Measurements from ENCODE around the gene SLC17A9. TPM values are rescaled to one million over a fixed set of nuclear protein-coding genes. Genes with fewer than 3 reads are reported as not detected.

The SLC17A9 gene
- total RNA-seq, 2 experiments from 2014 or later = 78.5 to 78.7 TPM

DNA sequence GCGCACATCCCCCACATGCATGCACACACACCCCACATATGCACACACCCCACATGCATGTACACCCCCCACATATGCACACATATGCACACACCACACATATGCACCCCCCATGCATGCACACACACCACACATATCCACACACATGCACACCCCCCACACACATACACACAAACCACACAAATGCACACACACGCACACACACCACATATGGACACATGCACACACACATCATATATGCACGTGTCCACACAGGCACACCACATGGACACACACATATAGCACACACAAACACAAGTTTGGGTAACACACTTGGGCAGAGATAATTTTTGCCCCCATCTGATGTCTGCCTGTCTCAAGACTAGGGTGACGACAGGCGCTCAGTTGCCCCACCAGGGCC, 45.9 kb downstream of the SLC17A9 start:
- Mint-ChIP-seq H3K27me3 (peaks cover 34% of the 10 kb centered on the region), H3K9me3 (no peaks in the 10 kb centered on the region), H3K36me3 (ENCODE audit: low read depth) (no peaks in the 10 kb centered on the region), H3K4me1 (ENCODE audit: low read depth) (peaks cover 4% of the 10 kb centered on the region), H3K4me3 (no peak overlapping the region), H3K27ac (no peak overlapping the region)
- CTCF ChIA-PET = interaction anchor here (1.3 kb wide), 1 partner anchor 11 kb away, joined by 8 read pairs; no protein-coding TSS in a partner anchor
- no peak for ATAC-seq
- TF ChIP-seq, protein P1, sequence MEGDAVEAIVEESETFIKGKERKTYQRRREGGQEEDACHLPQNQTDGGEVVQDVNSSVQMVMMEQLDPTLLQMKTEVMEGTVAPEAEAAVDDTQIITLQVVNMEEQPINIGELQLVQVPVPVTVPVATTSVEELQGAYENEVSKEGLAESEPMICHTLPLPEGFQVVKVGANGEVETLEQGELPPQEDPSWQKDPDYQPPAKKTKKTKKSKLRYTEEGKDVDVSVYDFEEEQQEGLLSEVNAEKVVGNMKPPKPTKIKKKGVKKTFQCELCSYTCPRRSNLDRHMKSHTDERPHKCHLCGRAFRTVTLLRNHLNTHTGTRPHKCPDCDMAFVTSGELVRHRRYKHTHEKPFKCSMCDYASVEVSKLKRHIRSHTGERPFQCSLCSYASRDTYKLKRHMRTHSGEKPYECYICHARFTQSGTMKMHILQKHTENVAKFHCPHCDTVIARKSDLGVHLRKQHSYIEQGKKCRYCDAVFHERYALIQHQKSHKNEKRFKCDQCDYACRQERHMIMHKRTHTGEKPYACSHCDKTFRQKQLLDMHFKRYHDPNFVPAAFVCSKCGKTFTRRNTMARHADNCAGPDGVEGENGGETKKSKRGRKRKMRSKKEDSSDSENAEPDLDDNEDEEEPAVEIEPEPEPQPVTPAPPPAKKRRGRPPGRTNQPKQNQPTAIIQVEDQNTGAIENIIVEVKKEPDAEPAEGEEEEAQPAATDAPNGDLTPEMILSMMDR (IDR thresholded peaks at IDR 0.05) = no peak
- DNase-seq = no peak
- POLR2A ChIA-PET = interaction anchor here (1.2 kb wide), 1 partner anchor 19 kb away, joined by 3 read pairs; no protein-coding TSS in a partner anchor
- intact Hi-C loops (cut with micrococcal nuclease) = no loop called here

DNA sequence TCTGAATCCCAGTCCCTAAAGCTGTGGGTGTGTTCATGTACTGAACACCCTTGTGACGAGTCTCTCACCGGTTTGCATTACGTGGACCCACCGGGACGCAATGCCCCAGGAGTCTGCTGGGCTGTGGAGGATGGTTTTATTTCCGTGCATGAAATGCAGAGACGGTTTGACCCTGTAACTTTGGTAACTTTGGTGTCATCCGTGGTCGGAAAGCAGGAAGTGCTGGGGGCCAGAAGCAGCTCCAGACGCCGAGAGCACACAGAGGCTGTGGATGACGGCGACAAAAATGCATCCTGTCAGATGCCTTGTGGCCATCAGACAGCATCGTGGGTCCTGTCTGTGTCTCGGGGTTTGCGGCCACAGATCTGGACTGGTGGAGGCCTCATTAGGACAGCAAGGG, 47.1 kb downstream of the SLC17A9 start:
- intact Hi-C loops (cut with micrococcal nuclease) = no loop called here
- peaks cover 43% of the 10 kb centered on the region for H3K27me3 Mint-ChIP-seq
- DNase-seq (peak; percentile 40), ATAC-seq (peak; percentile 62)
- POLR2A ChIA-PET = interaction anchor here (1.2 kb wide), 1 partner anchor 20 kb away, joined by 3 read pairs; no protein-coding TSS in a partner anchor
- H3K9me3 Mint-ChIP-seq = no peaks in the 10 kb centered on the region
- no peak overlapping the region for H3K4me3 Mint-ChIP-seq
- CTCF ChIA-PET = interaction anchor here (1.3 kb wide), 1 partner anchor 9 kb away, joined by 8 read pairs; no protein-coding TSS in a partner anchor
- H3K27ac Mint-ChIP-seq = no peak overlapping the region
- H3K36me3 Mint-ChIP-seq (ENCODE audit: low read depth) = no peaks in the 10 kb centered on the region
- TF ChIP-seq, protein P1 (IDR thresholded peaks at IDR 0.05) = no peak
- peaks cover 7% of the 10 kb centered on the region for H3K4me1 Mint-ChIP-seq (ENCODE audit: low read depth)

DNA sequence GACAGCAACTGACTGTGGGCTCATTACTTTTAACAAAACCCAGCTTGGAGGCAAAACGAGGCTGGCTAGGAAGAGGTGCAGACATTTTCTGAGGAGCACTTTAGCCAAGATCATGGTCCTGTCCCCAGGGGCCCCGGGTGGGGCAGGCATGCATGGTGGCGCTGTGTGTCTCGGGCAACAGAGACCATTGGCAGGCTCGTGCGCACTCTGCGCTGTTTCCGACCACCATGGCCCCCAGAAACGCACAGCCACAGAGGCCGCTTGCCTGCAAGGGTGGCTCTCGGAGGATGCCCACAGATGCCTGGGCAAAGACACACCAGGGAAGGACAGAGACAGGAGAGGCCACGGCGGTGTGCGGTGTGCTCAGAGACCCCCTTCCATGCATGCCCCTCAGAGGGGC, 47.5 kb downstream of the SLC17A9 start:
- Mint-ChIP-seq H3K27me3 (peaks cover 45% of the 10 kb centered on the region), H3K36me3 (ENCODE audit: low read depth) (no peaks in the 10 kb centered on the region), H3K4me3 (no peak overlapping the region), H3K27ac (no peak overlapping the region), H3K4me1 (ENCODE audit: low read depth) (peaks cover 8% of the 10 kb centered on the region), H3K9me3 (no peaks in the 10 kb centered on the region)
- CTCF ChIA-PET = no interaction called here
- no peak for ATAC-seq
- DNase-seq = no peak
- TF ChIP-seq, protein P1 (IDR thresholded peaks at IDR 0.05) = no peak
- POLR2A ChIA-PET = no interaction called here
- intact Hi-C loops (cut with micrococcal nuclease) = no loop called here

DNA sequence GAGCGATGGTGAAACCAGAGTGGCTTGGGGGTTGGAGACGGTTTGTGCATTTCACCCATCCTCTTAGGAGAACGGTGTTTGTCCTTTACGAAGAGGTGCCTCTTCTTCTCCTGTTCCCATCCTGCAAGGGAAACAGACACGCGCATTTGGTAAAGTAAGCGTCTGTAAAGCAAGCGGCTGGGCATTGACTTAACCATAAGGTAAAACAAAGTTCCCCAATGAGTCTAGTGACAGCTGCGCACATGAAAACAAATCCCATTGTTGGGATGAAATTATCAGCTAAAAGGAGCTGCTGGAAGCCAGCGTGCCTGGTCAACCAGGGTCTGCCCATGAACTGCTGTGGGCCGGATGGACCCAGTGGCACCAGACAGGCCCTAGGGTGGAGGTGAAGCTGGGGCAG, 48.4 kb downstream of the SLC17A9 start:
- Mint-ChIP-seq H3K4me3 (no peak overlapping the region), H3K4me1 (ENCODE audit: low read depth) (peaks cover 10% of the 10 kb centered on the region), H3K27me3 (peaks cover 52% of the 10 kb centered on the region), H3K9me3 (no peaks in the 10 kb centered on the region), H3K27ac (no peak overlapping the region), H3K36me3 (ENCODE audit: low read depth) (no peaks in the 10 kb centered on the region)
- intact Hi-C loops (cut with micrococcal nuclease) = no loop called here
- POLR2A ChIA-PET = no interaction called here
- CTCF ChIA-PET = no interaction called here
- DNase-seq (no peak), ATAC-seq (no peak)
- TF ChIP-seq, protein P1 (IDR thresholded peaks at IDR 0.05) = no peak

DNA sequence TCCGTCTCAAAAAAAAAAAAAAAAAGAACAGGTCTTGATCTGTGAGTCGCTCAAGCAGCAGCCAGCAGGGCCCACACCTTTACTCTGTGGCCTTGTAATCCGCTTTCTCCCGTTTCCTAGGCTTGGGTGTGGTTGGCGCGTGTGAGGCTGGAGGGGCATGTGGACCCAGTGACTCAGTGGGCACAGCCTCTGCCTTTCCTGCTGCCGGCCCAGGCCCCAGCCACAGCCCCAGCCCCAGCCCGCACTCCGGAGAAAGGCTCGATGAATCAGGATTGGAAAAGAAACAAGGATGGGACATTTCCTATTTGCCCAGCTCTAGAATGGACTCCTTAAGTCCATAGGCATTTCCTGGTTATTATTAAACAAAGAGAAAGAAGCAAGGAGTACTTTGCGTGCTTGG, 50.0 kb downstream of the SLC17A9 start:
- TF ChIP-seq, protein P1 (IDR thresholded peaks at IDR 0.05) = no peak
- POLR2A ChIA-PET = no interaction called here
- Mint-ChIP-seq H3K4me1 (ENCODE audit: low read depth) (peaks cover 10% of the 10 kb centered on the region), H3K27ac (no peak overlapping the region), H3K9me3 (no peaks in the 10 kb centered on the region), H3K36me3 (ENCODE audit: low read depth) (no peaks in the 10 kb centered on the region), H3K27me3 (peaks cover 51% of the 10 kb centered on the region), H3K4me3 (no peak overlapping the region)
- DNase-seq (no peak), ATAC-seq (no peak)
- CTCF ChIA-PET = no interaction called here
- intact Hi-C loops (cut with micrococcal nuclease) = no loop called here
